ENCODE results near the gene FRS2.
"Not testable (repeated sequence)": the region's sequence is repeated elsewhere in the genome, so short reads cannot be mapped to it uniquely, and the experiment has no call there.

Gene FRS2

DNA sequence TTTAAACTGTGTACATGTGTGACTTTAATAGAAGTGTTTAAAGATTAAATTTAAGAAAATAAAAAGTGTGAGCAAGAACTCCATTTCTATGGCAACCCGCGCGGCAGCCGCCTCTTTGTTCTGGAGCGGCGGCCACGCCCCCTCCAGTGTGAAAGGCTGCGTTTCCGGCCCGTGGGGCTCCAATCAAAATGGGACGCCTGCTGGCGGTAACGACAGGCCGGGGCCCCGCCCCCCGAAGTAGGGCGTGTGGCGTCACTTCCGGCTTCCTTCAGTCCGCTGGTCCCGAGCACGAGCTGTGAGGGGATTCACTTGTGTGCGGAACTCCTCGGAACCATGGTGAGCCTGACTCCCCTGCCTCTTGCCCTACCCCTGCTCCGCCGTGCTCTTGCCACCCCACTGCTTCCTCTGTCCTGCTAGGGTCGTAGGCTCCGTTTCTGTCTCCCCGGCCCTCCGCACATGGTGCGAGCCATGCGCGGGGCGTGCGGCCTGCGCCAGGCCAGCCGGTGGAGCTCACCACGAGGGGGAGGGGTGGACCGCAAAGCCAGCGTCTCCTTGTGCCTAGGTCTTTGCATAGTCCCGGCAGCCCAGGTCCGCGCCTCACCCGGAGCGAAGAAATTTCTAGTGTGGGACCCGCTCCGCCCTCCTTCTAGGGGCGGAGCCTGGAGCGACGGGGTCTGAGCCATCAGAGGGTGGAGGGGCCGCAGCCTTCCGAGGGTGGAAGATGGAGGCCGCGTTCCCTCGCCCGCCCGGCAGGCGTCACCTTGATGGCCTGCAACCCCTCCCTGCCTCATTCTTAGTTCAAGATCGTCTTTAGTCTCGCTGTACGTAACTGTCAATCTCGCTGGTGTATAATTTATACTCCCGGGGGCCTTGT lies 115.2 kb downstream of the FRS2 start, which contains the start of gene CCT2:
CCT2 (plus strand) TSS at position 271 of the 874 bp plus-strand sequence; CDS start at position 334, 63 bp downstream.
- Histone ChIP-seq H3K27me3 (ENCODE audit: insufficient read depth, low read length) (no peaks in the 10 kb centered on the region), H3K9ac (ENCODE audit: low read depth, low read length) (peak within 1 kb of the TSS; percentile 99), H3K4me1 (ENCODE audit: insufficient read depth, low read length) (peaks cover 3% of the 10 kb centered on the region; the same call in 1 of the 2 replicates), H3K27ac (ENCODE audit: low read depth, low read length) (peak within 1 kb of the TSS; percentile 96), H3K9me3 (ENCODE audit: insufficient read depth, low read depth, low read length) (no peaks in the 10 kb centered on the region), H3K4me3 (ENCODE audit: low read length) (peak within 1 kb of the TSS; percentile 99), H3K36me3 (ENCODE audit: insufficient read depth, low read length) (peaks cover 46% of the 10 kb centered on the region)
- under 1% methylated on average over 63 of the region's 63 CpGs for WGBS

DNA sequence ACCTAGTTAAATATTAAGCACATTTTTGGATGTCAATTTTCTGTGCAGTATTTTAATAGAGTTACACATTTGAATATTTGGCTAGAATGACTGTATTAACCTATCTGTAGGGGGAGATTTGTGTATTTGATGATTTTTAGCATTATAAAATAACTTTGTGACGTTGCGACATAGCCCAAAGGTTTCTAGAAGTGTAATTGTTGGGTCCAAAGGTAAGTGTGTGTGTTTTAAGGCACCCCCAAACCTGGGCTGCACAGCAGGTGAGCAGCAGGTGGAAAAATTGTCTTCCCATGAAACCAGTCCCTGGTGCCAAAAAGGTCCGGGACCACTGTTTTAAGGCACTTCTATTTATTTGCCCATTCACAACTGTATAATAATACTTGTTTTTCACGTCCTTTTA lies 118.3 kb downstream of the FRS2 start:
- H3K27ac ChIP-seq (ENCODE audit: low read depth, low read length): no peak overlapping the region
- no peaks in the 10 kb centered on the region for H3K27me3 ChIP-seq (ENCODE audit: insufficient read depth, low read length)
- H3K9ac ChIP-seq (ENCODE audit: low read depth, low read length): no peak overlapping the region
- no peaks in the 10 kb centered on the region for H3K9me3 ChIP-seq (ENCODE audit: insufficient read depth, low read depth, low read length)
- WGBS: 98% methylated on average over 4 of the region's 4 CpGs
- H3K4me3 ChIP-seq (ENCODE audit: low read length): no peak overlapping the region
- H3K4me1 ChIP-seq (ENCODE audit: insufficient read depth, low read length): peaks cover 3% of the 10 kb centered on the region; the same call in 1 of the 2 replicates
- H3K36me3 ChIP-seq (ENCODE audit: insufficient read depth, low read length): peaks cover 77% of the 10 kb centered on the region

DNA sequence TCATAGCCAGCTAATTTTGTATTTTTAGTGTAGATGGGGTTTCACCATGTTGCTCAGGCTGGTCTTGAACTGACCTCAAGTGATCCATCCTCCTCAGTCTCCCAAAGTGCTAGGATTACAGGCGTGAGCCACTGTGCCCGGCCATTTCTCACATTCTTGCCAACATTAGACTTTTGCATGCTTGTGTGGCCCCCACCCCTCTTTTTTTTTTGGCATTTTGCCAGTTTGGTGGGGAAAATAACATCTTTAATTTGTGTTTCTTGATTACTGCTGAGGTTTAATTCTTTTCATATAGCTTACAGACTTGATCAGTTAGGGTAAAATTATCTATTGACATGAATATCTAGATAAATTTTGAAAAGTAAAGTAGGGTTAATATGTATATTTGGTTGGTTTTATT lies 118.9 kb downstream of the FRS2 start:
- Histone ChIP-seq H3K9ac (ENCODE audit: low read depth, low read length) (no peak overlapping the region), H3K27ac (ENCODE audit: low read depth, low read length) (no peak overlapping the region), H3K27me3 (ENCODE audit: insufficient read depth, low read length) (no peaks in the 10 kb centered on the region), H3K4me3 (ENCODE audit: low read length) (no peak overlapping the region), H3K9me3 (ENCODE audit: insufficient read depth, low read depth, low read length) (no peaks in the 10 kb centered on the region), H3K4me1 (ENCODE audit: insufficient read depth, low read length) (peaks cover 3% of the 10 kb centered on the region; the same call in 1 of the 2 replicates), H3K36me3 (ENCODE audit: insufficient read depth, low read length) (peaks cover 82% of the 10 kb centered on the region)
- 94% methylated on average over 2 of the region's 2 CpGs for WGBS

DNA sequence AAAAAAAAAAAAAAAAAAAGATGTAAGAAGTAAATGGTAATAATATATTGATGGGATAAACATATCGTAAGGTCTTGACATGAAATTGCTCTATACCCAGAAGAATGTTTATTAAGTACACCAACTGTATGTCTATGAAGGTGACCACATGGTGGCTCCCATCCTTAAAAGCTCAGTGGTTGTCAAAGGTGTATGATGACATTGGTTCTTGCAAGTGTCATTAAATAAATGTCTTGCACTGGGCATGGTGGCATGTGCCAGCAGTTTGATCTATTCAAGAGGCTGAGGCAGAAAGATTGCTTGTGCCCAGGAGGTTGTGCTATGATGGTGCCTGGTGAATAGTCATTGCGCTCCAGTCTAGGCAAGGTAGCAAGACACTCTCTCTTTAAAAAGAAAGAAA lies 125.5 kb downstream of the FRS2 start:
- Histone ChIP-seq H3K4me3 (ENCODE audit: low read length) (no peak overlapping the region), H3K36me3 (ENCODE audit: insufficient read depth, low read length) (peaks cover 98% of the 10 kb centered on the region), H3K27me3 (ENCODE audit: insufficient read depth, low read length) (no peaks in the 10 kb centered on the region), H3K4me1 (ENCODE audit: insufficient read depth, low read length) (no peaks in the 10 kb centered on the region), H3K27ac (ENCODE audit: low read depth, low read length) (no peak overlapping the region), H3K9ac (ENCODE audit: low read depth, low read length) (no peak overlapping the region), H3K9me3 (ENCODE audit: insufficient read depth, low read depth, low read length) (no peaks in the 10 kb centered on the region)
- WGBS: 93% methylated on average over 2 of the region's 2 CpGs

DNA sequence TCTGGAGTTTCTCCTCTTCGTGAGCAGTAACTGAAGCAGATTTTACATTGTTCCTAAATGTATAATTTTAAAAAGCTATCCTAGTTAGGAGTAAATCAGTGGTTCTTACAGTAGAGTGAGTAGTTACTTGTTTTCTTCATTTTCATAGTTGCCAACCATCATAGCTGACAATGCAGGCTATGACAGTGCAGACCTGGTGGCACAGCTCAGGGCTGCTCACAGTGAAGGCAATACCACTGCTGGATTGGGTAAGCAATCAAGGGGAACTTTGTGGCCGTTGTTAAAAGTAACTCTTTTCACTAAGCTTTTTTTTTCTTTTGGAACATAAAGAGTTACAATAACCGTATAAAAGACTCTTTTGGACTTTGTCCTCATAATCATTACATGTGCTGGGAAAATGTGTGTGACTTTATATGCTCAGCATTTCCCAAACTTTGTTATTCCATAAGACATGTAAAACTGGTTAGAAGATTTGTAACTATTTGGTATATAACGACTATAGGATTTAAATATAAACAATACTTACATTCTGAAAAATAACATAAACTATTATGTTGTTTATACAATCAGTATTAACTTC lies 128.1 kb downstream of the FRS2 start:
- no peak overlapping the region for H3K4me3 ChIP-seq (ENCODE audit: low read length)
- H3K36me3 ChIP-seq (ENCODE audit: insufficient read depth, low read length): peaks cover 98% of the 10 kb centered on the region
- 0 out of 2 replicates have a peak, but pooled peaks cover under 1% of the 10 kb centered on the region for H3K9me3 ChIP-seq (ENCODE audit: insufficient read depth, low read depth, low read length)
- H3K9ac ChIP-seq (ENCODE audit: low read depth, low read length): no peak overlapping the region
- no peak overlapping the region for H3K27ac ChIP-seq (ENCODE audit: low read depth, low read length)
- H3K27me3 ChIP-seq (ENCODE audit: insufficient read depth, low read length): no peaks in the 10 kb centered on the region
- WGBS: 97% methylated on average over 3 of the region's 4 CpGs
- H3K4me1 ChIP-seq (ENCODE audit: insufficient read depth, low read length): no peaks in the 10 kb centered on the region

DNA sequence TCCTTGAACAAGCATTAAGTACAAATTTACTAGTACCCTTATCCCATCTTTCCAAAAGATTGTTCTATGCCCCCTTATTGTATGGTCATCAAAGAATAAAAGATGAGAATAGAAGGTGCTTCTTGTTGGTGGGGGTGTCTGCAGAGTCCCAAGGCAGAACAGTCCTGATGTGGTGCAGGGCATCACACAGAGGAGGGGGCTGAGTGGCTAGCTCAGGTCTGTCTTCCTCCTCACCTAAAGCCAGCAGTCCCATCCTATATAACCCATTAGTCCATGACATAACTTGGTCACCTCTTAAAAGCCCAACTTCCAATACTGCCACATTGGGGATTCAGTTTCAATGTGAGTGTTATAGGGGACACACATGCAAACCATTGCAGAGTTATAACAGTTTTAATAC lies 130.6 kb downstream of the FRS2 start:
- Histone ChIP-seq H3K9ac (ENCODE audit: low read depth, low read length) (no peak overlapping the region), H3K36me3 (ENCODE audit: insufficient read depth, low read length) (peaks cover 76% of the 10 kb centered on the region), H3K9me3 (ENCODE audit: insufficient read depth, low read depth, low read length) (peaks cover 3% of the 10 kb centered on the region; the same call in 1 of the 2 replicates), H3K4me1 (ENCODE audit: insufficient read depth, low read length) (no peaks in the 10 kb centered on the region), H3K27me3 (ENCODE audit: insufficient read depth, low read length) (no peaks in the 10 kb centered on the region), H3K27ac (ENCODE audit: low read depth, low read length) (no peak overlapping the region), H3K4me3 (ENCODE audit: low read length) (no peak overlapping the region)

DNA sequence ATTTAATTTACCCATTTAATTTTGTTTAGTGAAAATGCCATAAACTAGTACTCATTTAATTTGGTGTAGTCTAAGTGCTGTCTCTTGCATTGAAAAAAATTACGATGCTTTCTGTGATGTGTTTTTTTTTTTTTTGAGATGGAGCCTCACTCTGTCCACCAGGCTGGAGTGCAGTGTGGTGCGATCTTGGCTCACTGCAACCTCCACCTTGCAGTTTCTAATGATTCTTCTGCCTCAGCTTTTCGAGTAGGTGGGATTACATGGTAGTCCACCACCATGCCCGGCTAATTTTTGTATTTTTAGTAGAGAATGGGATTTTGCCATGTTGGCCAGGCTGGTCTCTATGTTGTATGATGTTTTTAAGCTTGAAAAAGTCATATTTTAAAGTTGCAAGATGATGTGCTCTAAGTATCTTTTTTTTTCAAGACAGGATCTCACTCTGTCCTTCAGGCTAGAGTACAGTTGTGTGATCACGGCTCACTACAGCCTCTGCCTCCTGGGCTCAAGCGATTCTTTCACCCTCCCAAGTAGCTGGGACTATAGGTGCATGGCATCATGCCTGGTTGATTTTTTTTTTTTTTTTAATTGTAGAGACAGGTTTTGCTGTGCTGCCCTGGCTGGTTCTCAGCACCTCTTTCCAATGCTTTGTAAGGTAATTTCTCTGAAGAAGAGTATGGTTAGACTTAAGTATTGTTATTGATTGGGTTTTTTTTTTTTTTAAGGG lies 131.9 kb downstream of the FRS2 start:
- 95% methylated on average over 6 of the region's 6 CpGs for WGBS
- Histone ChIP-seq H3K4me3 (ENCODE audit: low read length) (no peak overlapping the region), H3K27me3 (ENCODE audit: insufficient read depth, low read length) (no peaks in the 10 kb centered on the region), H3K9me3 (ENCODE audit: insufficient read depth, low read depth, low read length) (peaks cover 3% of the 10 kb centered on the region; the same call in 1 of the 2 replicates), H3K9ac (ENCODE audit: low read depth, low read length) (no peak overlapping the region), H3K4me1 (ENCODE audit: insufficient read depth, low read length) (no peaks in the 10 kb centered on the region), H3K36me3 (ENCODE audit: insufficient read depth, low read length) (peaks cover 63% of the 10 kb centered on the region), H3K27ac (ENCODE audit: low read depth, low read length) (no peak overlapping the region)

DNA sequence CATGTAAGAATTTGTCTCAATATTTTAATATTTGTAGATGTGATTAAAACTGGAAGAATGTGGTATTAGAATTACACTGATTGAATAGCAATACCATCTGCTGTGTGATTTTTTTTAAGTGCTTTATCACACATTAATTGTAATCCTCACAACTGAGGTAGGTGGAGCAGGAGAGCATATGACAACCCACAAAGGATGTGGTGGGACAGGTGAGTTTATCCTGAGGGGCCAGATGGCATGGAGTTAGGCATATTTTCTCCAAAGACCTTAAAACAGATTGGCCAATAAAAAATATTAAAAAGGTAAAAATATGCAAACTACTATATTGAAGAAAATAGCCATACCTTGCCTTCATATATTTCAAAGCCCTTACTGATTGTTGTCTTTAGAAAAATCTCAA lies 132.8 kb downstream of the FRS2 start:
- no peak overlapping the region for H3K4me3 ChIP-seq (ENCODE audit: low read length)
- no peak overlapping the region for H3K9ac ChIP-seq (ENCODE audit: low read depth, low read length)
- H3K27ac ChIP-seq (ENCODE audit: low read depth, low read length): no peak overlapping the region
- no peaks in the 10 kb centered on the region for H3K4me1 ChIP-seq (ENCODE audit: insufficient read depth, low read length)
- peaks cover 3% of the 10 kb centered on the region; the same call in 1 of the 2 replicates for H3K9me3 ChIP-seq (ENCODE audit: insufficient read depth, low read depth, low read length)
- H3K36me3 ChIP-seq (ENCODE audit: insufficient read depth, low read length): peaks cover 54% of the 10 kb centered on the region
- no peaks in the 10 kb centered on the region for H3K27me3 ChIP-seq (ENCODE audit: insufficient read depth, low read length)

DNA sequence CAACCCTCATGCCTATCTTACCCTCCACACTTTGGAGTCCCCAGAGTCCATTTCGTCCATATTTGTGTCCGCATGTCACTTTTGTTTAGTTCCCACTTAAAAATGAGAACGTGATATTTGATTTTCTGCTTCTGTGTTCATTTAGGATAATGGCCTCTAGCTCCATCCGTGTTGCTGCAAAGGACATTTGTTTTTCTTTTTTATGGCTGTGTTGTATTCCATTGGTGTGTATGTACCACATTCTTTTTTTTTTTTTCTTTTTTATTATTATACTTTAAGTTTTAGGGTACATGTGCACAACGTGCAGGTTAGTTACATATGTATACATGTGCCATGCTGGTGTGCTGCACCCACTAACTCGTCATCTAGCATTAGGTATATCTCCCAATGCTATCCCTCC lies 133.4 kb downstream of the FRS2 start:
- not testable (repeated sequence) for H3K27me3 ChIP-seq (ENCODE audit: insufficient read depth, low read length); H3K4me3 ChIP-seq (ENCODE audit: low read length); H3K9me3 ChIP-seq (ENCODE audit: insufficient read depth, low read depth, low read length); H3K27ac ChIP-seq (ENCODE audit: low read depth, low read length); H3K9ac ChIP-seq (ENCODE audit: low read depth, low read length); H3K4me1 ChIP-seq (ENCODE audit: insufficient read depth, low read length)
- 96% methylated on average over 4 of the region's 6 CpGs for WGBS
- H3K36me3 ChIP-seq (ENCODE audit: insufficient read depth, low read length): peaks cover 48% of the 10 kb centered on the region

DNA sequence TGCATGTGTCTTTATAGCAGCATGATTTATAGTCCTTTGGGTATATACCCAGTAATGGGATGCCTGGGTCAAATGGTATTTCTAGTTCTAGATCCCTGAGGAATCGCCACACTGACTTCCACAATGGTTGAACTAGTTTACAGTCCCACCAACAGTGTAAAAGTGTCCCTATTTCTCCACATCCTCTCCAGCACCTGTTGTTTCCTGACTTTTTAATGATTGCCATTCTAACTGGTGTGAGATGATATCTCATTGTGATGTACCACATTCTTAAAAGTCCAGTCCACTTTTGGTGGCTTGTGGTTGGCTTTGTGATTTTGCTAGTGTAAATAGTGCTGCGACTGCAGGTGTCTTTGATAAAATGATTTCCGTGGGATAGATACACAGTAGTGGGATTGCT lies 134.1 kb downstream of the FRS2 start:
- not testable (repeated sequence) for H3K4me1 ChIP-seq (ENCODE audit: insufficient read depth, low read length); H3K27ac ChIP-seq (ENCODE audit: low read depth, low read length); H3K9me3 ChIP-seq (ENCODE audit: insufficient read depth, low read depth, low read length); H3K9ac ChIP-seq (ENCODE audit: low read depth, low read length); H3K4me3 ChIP-seq (ENCODE audit: low read length); H3K27me3 ChIP-seq (ENCODE audit: insufficient read depth, low read length)
- WGBS: 86% methylated on average over 2 of the region's 3 CpGs
- H3K36me3 ChIP-seq (ENCODE audit: insufficient read depth, low read length): peaks cover 41% of the 10 kb centered on the region

DNA sequence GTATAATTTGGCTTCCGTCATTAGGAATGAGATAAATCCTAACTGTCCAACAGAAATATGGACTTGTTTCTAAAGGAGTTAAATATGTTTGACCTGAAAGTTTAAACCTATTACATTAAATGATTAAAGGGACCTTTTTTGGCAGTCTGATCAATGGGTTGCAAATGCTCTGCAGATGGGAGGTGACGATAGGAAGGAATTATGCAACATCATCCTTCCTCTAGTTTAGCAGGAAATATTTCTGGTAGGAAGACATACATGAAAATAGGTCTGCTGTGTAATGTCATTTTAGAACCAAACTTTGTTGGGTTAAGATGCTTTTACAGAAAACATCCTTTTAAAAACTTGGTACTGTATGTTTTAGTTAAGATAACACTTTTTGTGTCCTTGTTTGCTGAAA lies 137.9 kb downstream of the FRS2 start:
- Histone ChIP-seq H3K27ac (ENCODE audit: low read depth, low read length) (no peak overlapping the region), H3K4me3 (ENCODE audit: low read length) (no peak overlapping the region), H3K27me3 (ENCODE audit: insufficient read depth, low read length) (no peaks in the 10 kb centered on the region), H3K9ac (ENCODE audit: low read depth, low read length) (no peak overlapping the region), H3K36me3 (ENCODE audit: insufficient read depth, low read length) (peaks cover 4% of the 10 kb centered on the region), H3K4me1 (ENCODE audit: insufficient read depth, low read length) (no peaks in the 10 kb centered on the region), H3K9me3 (ENCODE audit: insufficient read depth, low read depth, low read length) (peaks cover 3% of the 10 kb centered on the region; the same call in 1 of the 2 replicates)
- 92% methylated on average over 2 of the region's 2 CpGs for WGBS
